ENCODE results near the gene AVEN.

Gene AVEN

GRCh38 chr15:34078900-34079299, 39.9 kb upstream of the AVEN start:
- Histone ChIP-seq H3K4me1 (ENCODE audit: control insufficient read depth in 1 of 2, insufficient read depth in 2 of 2, low read length in 2 of 2) (peaks cover 0 to 1% of the 10 kb centered on the region in 2 experiments), H3K9ac (ENCODE audit: low read length) (no peak overlapping the region), H2BK5ac (ENCODE audit: low read depth, low read length, poor library complexity) (no peak overlapping the region), H3K18ac (ENCODE audit: low read length) (no peak overlapping the region), H3K23ac (ENCODE audit: low read length) (no peak overlapping the region), H3K27me3 (ENCODE audit: insufficient read depth, low read length) (no peaks in the 10 kb centered on the region), H4K8ac (ENCODE audit: low read depth, low read length) (no peak overlapping the region), H3K36me3 (ENCODE audit: control insufficient read depth in 1 of 2, insufficient read depth in 2 of 2, low read length in 2 of 2) (no peaks in the 10 kb centered on the region), H4K91ac (ENCODE audit: low read depth, low read length) (no peak overlapping the region), H3K79me2 (ENCODE audit: control insufficient read depth, insufficient read depth, low read length, poor library complexity) (no peaks in the 10 kb centered on the region), H3K4me2 (ENCODE audit: low read length) (no peak overlapping the region), H3K4ac (ENCODE audit: low read depth, low read length) (no peak overlapping the region), H3K9me3 (ENCODE audit: insufficient read depth, low read depth, low read length) (no peaks in the 10 kb centered on the region), H2BK12ac (ENCODE audit: low read length) (no peak overlapping the region), H3K79me1 (ENCODE audit: low read length) (no peaks in the 10 kb centered on the region), H2BK120ac (ENCODE audit: insufficient read depth, low read length, poor library complexity) (no peak overlapping the region), H3K27ac (ENCODE audit: low read depth, low read length) (no peak overlapping the region), H4K12ac (ENCODE audit: low read depth, low read length) (no peak overlapping the region), H2AK5ac (ENCODE audit: low read length) (no peak overlapping the region), H3K14ac (ENCODE audit: low read length) (no peak overlapping the region), H3K4me3 (ENCODE audit: low read depth, low read length) (no peak overlapping the region), H2AFZ (ENCODE audit: insufficient read depth, low read length, poor library complexity) (no peak overlapping the region)
- DNase-seq, result no peak
- WGBS (ENCODE audit: extremely low coverage, insufficient coverage, insufficient read length), result no CpG with 5 or more reads among the region's 3 CpGs

GRCh38 chr15:34076785-34077184, 37.8 kb upstream of the AVEN start:
- peak overlapping the region; percentile 58 for H3K9ac ChIP-seq (ENCODE audit: low read length)
- H4K8ac ChIP-seq (ENCODE audit: low read depth, low read length), result no peak overlapping the region
- no peak for DNase-seq
- H2BK12ac ChIP-seq (ENCODE audit: low read length), result no peak overlapping the region
- no peak overlapping the region for H3K14ac ChIP-seq (ENCODE audit: low read length)
- no peak overlapping the region for H3K4ac ChIP-seq (ENCODE audit: low read depth, low read length)
- H3K4me3 ChIP-seq (ENCODE audit: low read depth, low read length), result no peak overlapping the region
- no peak overlapping the region for H2BK120ac ChIP-seq (ENCODE audit: insufficient read depth, low read length, poor library complexity)
- no peaks in the 10 kb centered on the region for H3K9me3 ChIP-seq (ENCODE audit: insufficient read depth, low read depth, low read length)
- no peak overlapping the region for H3K18ac ChIP-seq (ENCODE audit: low read length)
- H3K36me3 ChIP-seq (ENCODE audit: control insufficient read depth in 1 of 2, insufficient read depth in 2 of 2, low read length in 2 of 2), result no peaks in the 10 kb centered on the region
- no peaks in the 10 kb centered on the region for H3K79me2 ChIP-seq (ENCODE audit: control insufficient read depth, insufficient read depth, low read length, poor library complexity)
- no peaks in the 10 kb centered on the region for H3K27me3 ChIP-seq (ENCODE audit: insufficient read depth, low read length)
- H3K23ac ChIP-seq (ENCODE audit: low read length), result no peak overlapping the region
- no peak overlapping the region for H4K91ac ChIP-seq (ENCODE audit: low read depth, low read length)
- H3K79me1 ChIP-seq (ENCODE audit: low read length), result no peaks in the 10 kb centered on the region
- H3K4me1 ChIP-seq (ENCODE audit: control insufficient read depth in 1 of 2, insufficient read depth in 2 of 2, low read length in 2 of 2), result peaks cover 0 to 1% of the 10 kb centered on the region in 2 experiments
- WGBS (ENCODE audit: extremely low coverage, insufficient coverage, insufficient read length), result no CpG with 5 or more reads among the region's 4 CpGs
- no peak overlapping the region for H3K27ac ChIP-seq (ENCODE audit: low read depth, low read length)
- no peak overlapping the region for H2AFZ ChIP-seq (ENCODE audit: insufficient read depth, low read length, poor library complexity)
- H2BK5ac ChIP-seq (ENCODE audit: low read depth, low read length, poor library complexity), result no peak overlapping the region
- no peak overlapping the region for H2AK5ac ChIP-seq (ENCODE audit: low read length)
- H3K4me2 ChIP-seq (ENCODE audit: low read length), result no peak overlapping the region
- H4K12ac ChIP-seq (ENCODE audit: low read depth, low read length), result no peak overlapping the region

GRCh38 chr15:34070003-34070402, 31.0 kb upstream of the AVEN start:
- Histone ChIP-seq H2BK12ac (ENCODE audit: low read length) (no peak overlapping the region), H3K14ac (ENCODE audit: low read length) (no peak overlapping the region), H3K4ac (ENCODE audit: low read depth, low read length) (no peak overlapping the region), H3K4me3 (ENCODE audit: low read depth, low read length) (no peak overlapping the region), H3K4me1 (ENCODE audit: control insufficient read depth in 1 of 2, insufficient read depth in 2 of 2, low read length in 2 of 2) (no peaks in the 10 kb centered on the region), H4K8ac (ENCODE audit: low read depth, low read length) (no peak overlapping the region), H3K9ac (ENCODE audit: low read length) (no peak overlapping the region), H3K79me1 (ENCODE audit: low read length) (no peaks in the 10 kb centered on the region), H3K9me3 (ENCODE audit: insufficient read depth, low read depth, low read length) (no peaks in the 10 kb centered on the region), H2AFZ (ENCODE audit: insufficient read depth, low read length, poor library complexity) (no peak overlapping the region), H3K79me2 (ENCODE audit: control insufficient read depth, insufficient read depth, low read length, poor library complexity) (no peaks in the 10 kb centered on the region), H4K12ac (ENCODE audit: low read depth, low read length) (no peak overlapping the region), H3K4me2 (ENCODE audit: low read length) (no peak overlapping the region), H3K18ac (ENCODE audit: low read length) (no peak overlapping the region), H3K36me3 (ENCODE audit: control insufficient read depth in 1 of 2, insufficient read depth in 2 of 2, low read length in 2 of 2) (no peaks in the 10 kb centered on the region), H2AK5ac (ENCODE audit: low read length) (no peak overlapping the region), H3K27me3 (ENCODE audit: insufficient read depth, low read length) (no peaks in the 10 kb centered on the region), H3K27ac (ENCODE audit: low read depth, low read length) (no peak overlapping the region), H3K23ac (ENCODE audit: low read length) (no peak overlapping the region), H4K91ac (ENCODE audit: low read depth, low read length) (no peak overlapping the region), H2BK120ac (ENCODE audit: insufficient read depth, low read length, poor library complexity) (no peak overlapping the region), H2BK5ac (ENCODE audit: low read depth, low read length, poor library complexity) (no peak overlapping the region)
- no CpG with 5 or more reads among the region's 6 CpGs for WGBS (ENCODE audit: extremely low coverage, insufficient coverage, insufficient read length)
- no peak for DNase-seq

GRCh38 chr15:34065941-34066340, 26.9 kb upstream of the AVEN start:
- Histone ChIP-seq H3K14ac (ENCODE audit: low read length) (no peak overlapping the region), H3K4me3 (ENCODE audit: low read depth, low read length) (no peak overlapping the region), H3K4ac (ENCODE audit: low read depth, low read length) (no peak overlapping the region), H3K36me3 (ENCODE audit: control insufficient read depth in 1 of 2, insufficient read depth in 2 of 2, low read length in 2 of 2) (no peaks in the 10 kb centered on the region), H2BK5ac (ENCODE audit: low read depth, low read length, poor library complexity) (no peak overlapping the region), H3K4me2 (ENCODE audit: low read length) (no peak overlapping the region), H3K79me1 (ENCODE audit: low read length) (no peaks in the 10 kb centered on the region), H4K91ac (ENCODE audit: low read depth, low read length) (no peak overlapping the region), H3K18ac (ENCODE audit: low read length) (no peak overlapping the region), H3K9ac (ENCODE audit: low read length) (no peak overlapping the region), H3K27ac (ENCODE audit: low read depth, low read length) (no peak overlapping the region), H2BK12ac (ENCODE audit: low read length) (no peak overlapping the region), H3K4me1 (ENCODE audit: control insufficient read depth in 1 of 2, insufficient read depth in 2 of 2, low read length in 2 of 2) (no peaks in the 10 kb centered on the region), H2AK5ac (ENCODE audit: low read length) (no peak overlapping the region), H3K79me2 (ENCODE audit: control insufficient read depth, insufficient read depth, low read length, poor library complexity) (no peaks in the 10 kb centered on the region), H3K23ac (ENCODE audit: low read length) (no peak overlapping the region), H3K9me3 (ENCODE audit: insufficient read depth, low read depth, low read length) (no peaks in the 10 kb centered on the region), H2BK120ac (ENCODE audit: insufficient read depth, low read length, poor library complexity) (no peak overlapping the region), H2AFZ (ENCODE audit: insufficient read depth, low read length, poor library complexity) (no peak overlapping the region), H4K12ac (ENCODE audit: low read depth, low read length) (no peak overlapping the region), H4K8ac (ENCODE audit: low read depth, low read length) (no peak overlapping the region), H3K27me3 (ENCODE audit: insufficient read depth, low read length) (no peaks in the 10 kb centered on the region)
- WGBS (ENCODE audit: extremely low coverage, insufficient coverage, insufficient read length), result no CpG with 5 or more reads among the region's 8 CpGs
- DNase-seq, result no peak
